Measurements from ENCODE around the gene PRND. TPM values are rescaled to one million over a fixed set of nuclear protein-coding genes. Genes with fewer than 3 reads are reported as not detected.

The PRND gene
- total RNA-seq, 1 experiment from 2014 or later: not detected

GRCh38 chr20:4767084-4767483 lies 45.4 kb downstream of the PRND start:
- H3K36me3 ChIP-seq (ENCODE audit: low read depth, low read length): no peaks in the 10 kb centered on the region
- H3K4me2 ChIP-seq (ENCODE audit: low read length): no peak overlapping the region
- BruUV-seq (replicated peaks): no TSS peak
- ATAC-seq (no peak), DNase-seq (no peak)
- no peaks in the 10 kb centered on the region for H3K79me2 ChIP-seq (ENCODE audit: low read length)
- no peaks in the 10 kb centered on the region for H3F3A ChIP-seq (ENCODE audit: low read length, unreplicated experiment)
- peaks cover 6% of the 10 kb centered on the region; the same call in 1 of the 2 replicates for H3K9me3 ChIP-seq (ENCODE audit: low read length)
- ChIA-PET POLR2A (ENCODE audit: unreplicated experiment) (no interaction called here), CTCF (no interaction called here)
- no peaks in the 10 kb centered on the region for H3K27me3 ChIP-seq (ENCODE audit: low read length)
- no peaks in the 10 kb centered on the region for H3K4me1 ChIP-seq (ENCODE audit: insufficient read depth, low read length)
- no peaks in the 10 kb centered on the region for H4K20me1 ChIP-seq (ENCODE audit: low read length)
- TF ChIP-seq EZH2 (IDR thresholded peaks at IDR 0.05; ENCODE audit: low read length, unreplicated experiment) (no peak), EZH2phosphoT487 (IDR thresholded peaks at IDR 0.05; ENCODE audit: borderline replicate concordance, low read length) (no peak)
- TF ChIP-seq, protein P1, sequence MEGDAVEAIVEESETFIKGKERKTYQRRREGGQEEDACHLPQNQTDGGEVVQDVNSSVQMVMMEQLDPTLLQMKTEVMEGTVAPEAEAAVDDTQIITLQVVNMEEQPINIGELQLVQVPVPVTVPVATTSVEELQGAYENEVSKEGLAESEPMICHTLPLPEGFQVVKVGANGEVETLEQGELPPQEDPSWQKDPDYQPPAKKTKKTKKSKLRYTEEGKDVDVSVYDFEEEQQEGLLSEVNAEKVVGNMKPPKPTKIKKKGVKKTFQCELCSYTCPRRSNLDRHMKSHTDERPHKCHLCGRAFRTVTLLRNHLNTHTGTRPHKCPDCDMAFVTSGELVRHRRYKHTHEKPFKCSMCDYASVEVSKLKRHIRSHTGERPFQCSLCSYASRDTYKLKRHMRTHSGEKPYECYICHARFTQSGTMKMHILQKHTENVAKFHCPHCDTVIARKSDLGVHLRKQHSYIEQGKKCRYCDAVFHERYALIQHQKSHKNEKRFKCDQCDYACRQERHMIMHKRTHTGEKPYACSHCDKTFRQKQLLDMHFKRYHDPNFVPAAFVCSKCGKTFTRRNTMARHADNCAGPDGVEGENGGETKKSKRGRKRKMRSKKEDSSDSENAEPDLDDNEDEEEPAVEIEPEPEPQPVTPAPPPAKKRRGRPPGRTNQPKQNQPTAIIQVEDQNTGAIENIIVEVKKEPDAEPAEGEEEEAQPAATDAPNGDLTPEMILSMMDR (conservative IDR thresholded peaks at IDR 0.05; ENCODE audit: low read depth, low read length): no peak
- intact Hi-C loops (cut with micrococcal nuclease): no loop called here
- no peak overlapping the region for H3K4me3 ChIP-seq (ENCODE audit: low read length)
- no peak overlapping the region for H2AFZ ChIP-seq (ENCODE audit: low read length)
- H3K9me2 ChIP-seq (replicated peaks; ENCODE audit: low read length): no peaks in the 10 kb centered on the region
- H3K27ac ChIP-seq (ENCODE audit: low read length): no peak overlapping the region
- H3K9ac ChIP-seq (ENCODE audit: low read length): no peak overlapping the region

GRCh38 chr20:4769328-4769727 lies 47.6 kb downstream of the PRND start:
- no peaks in the 10 kb centered on the region for H3K4me1 ChIP-seq (ENCODE audit: insufficient read depth, low read length)
- POLR2A ChIA-PET (ENCODE audit: unreplicated experiment): no interaction called here
- H3K4me2 ChIP-seq (ENCODE audit: low read length): no peak overlapping the region
- H3K79me2 ChIP-seq (ENCODE audit: low read length): no peaks in the 10 kb centered on the region
- no peaks in the 10 kb centered on the region for H3K36me3 ChIP-seq (ENCODE audit: low read depth, low read length)
- TF ChIP-seq EZH2 (IDR thresholded peaks at IDR 0.05; ENCODE audit: low read length, unreplicated experiment) (no peak), EZH2phosphoT487 (IDR thresholded peaks at IDR 0.05; ENCODE audit: borderline replicate concordance, low read length) (no peak)
- TF ChIP-seq, protein P1 (conservative IDR thresholded peaks at IDR 0.05; ENCODE audit: low read depth, low read length): no peak
- H3K9me2 ChIP-seq (replicated peaks; ENCODE audit: low read length): no peaks in the 10 kb centered on the region
- no peak overlapping the region for H2AFZ ChIP-seq (ENCODE audit: low read length)
- no peaks in the 10 kb centered on the region for H3K27me3 ChIP-seq (ENCODE audit: low read length)
- no peak overlapping the region for H3K9ac ChIP-seq (ENCODE audit: low read length)
- CTCF ChIA-PET: no interaction called here
- no peak for DNase-seq
- no TSS peak for BruUV-seq (replicated peaks)
- intact Hi-C loops (cut with micrococcal nuclease): no loop called here
- no peak overlapping the region for H3K27ac ChIP-seq (ENCODE audit: low read length)
- H3K9me3 ChIP-seq (ENCODE audit: low read length): peaks cover 15% of the 10 kb centered on the region; the same call in 1 of the 2 replicates
- no peak overlapping the region for H3K4me3 ChIP-seq (ENCODE audit: low read length)
- no peaks in the 10 kb centered on the region for H3F3A ChIP-seq (ENCODE audit: low read length, unreplicated experiment)
- H4K20me1 ChIP-seq (ENCODE audit: low read length): no peaks in the 10 kb centered on the region
- no peak for ATAC-seq

- Histone ChIP-seq H3K79me2 (ENCODE audit: low read length) (no peaks in the 10 kb centered on the region), H3K4me2 (ENCODE audit: low read length) (no peak overlapping the region), H3F3A (ENCODE audit: low read length, unreplicated experiment) (no peaks in the 10 kb centered on the region), H4K20me1 (ENCODE audit: low read length) (no peaks in the 10 kb centered on the region), H2AFZ (ENCODE audit: low read length) (no peak overlapping the region), H3K9me2 (replicated peaks; ENCODE audit: low read length) (no peaks in the 10 kb centered on the region), H3K27me3 (ENCODE audit: low read length) (no peaks in the 10 kb centered on the region), H3K4me3 (ENCODE audit: low read length) (no peak overlapping the region), H3K9me3 (ENCODE audit: low read length) (peaks cover 15% of the 10 kb centered on the region; the same call in 1 of the 2 replicates), H3K4me1 (ENCODE audit: insufficient read depth, low read length) (no peaks in the 10 kb centered on the region), H3K27ac (ENCODE audit: low read length) (no peak overlapping the region), H3K9ac (ENCODE audit: low read length) (no peak overlapping the region), H3K36me3 (ENCODE audit: low read depth, low read length) (no peaks in the 10 kb centered on the region)
- ATAC-seq: no peak
- no peak for DNase-seq
- ChIA-PET POLR2A (ENCODE audit: unreplicated experiment) (no interaction called here), CTCF (no interaction called here)
- no TSS peak for BruUV-seq (replicated peaks)
- TF ChIP-seq EZH2 (IDR thresholded peaks at IDR 0.05; ENCODE audit: low read length, unreplicated experiment) (no peak), EZH2phosphoT487 (IDR thresholded peaks at IDR 0.05; ENCODE audit: borderline replicate concordance, low read length) (no peak)
- TF ChIP-seq, protein P1 (conservative IDR thresholded peaks at IDR 0.05; ENCODE audit: low read depth, low read length): no peak
- intact Hi-C loops (cut with micrococcal nuclease): no loop called here
Measured at GRCh38 chr20:4770026-4770425, 48.3 kb downstream of the PRND start.

All from PC-3 (cell line).